NCI-H2196 treated with DMSO at 0.1 percent for 48 hours (cell line): ENCODE measurements around the gene IFNLR1.
A peak's percentile ranks its signal among the peaks of the same experiment; 100 is the strongest.
"Not testable (repeated sequence)": the region's sequence is repeated elsewhere in the genome, so short reads cannot be mapped to it uniquely, and the experiment has no call there.

Source experiments
- DNase-seq: peaks from one replicate; lab custom pipeline; 2025; ENCODE audit not compliant: unreplicated experiment; lab: John Stamatoyannopoulos, UW

The IFNLR1 gene

GRCh38 chr1:24186993-24187790 is at the start of gene IFNLR1:
TSS of gene IFNLR1 (minus strand) at chr1:24187289. CDS start at chr1:24187248, 41 bp downstream.
- peak; percentile 45 for DNase-seq

GRCh38 chr1:24235921-24236788 is 49.1 kb upstream of the IFNLR1 start:
- no peak for DNase-seq

- no peak for DNase-seq
Observed at GRCh38 chr1:24233684-24234600, 46.9 kb upstream of the IFNLR1 start.

GRCh38 chr1:24231701-24232100 is 44.6 kb upstream of the IFNLR1 start:
- no peak for DNase-seq

GRCh38 chr1:24228311-24228710 is 41.2 kb upstream of the IFNLR1 start:
- DNase-seq, result no peak

- no peak for DNase-seq
Observed at GRCh38 chr1:24226749-24227148, 39.7 kb upstream of the IFNLR1 start.

- DNase-seq, result no peak
Observed at GRCh38 chr1:24224761-24225160, 37.7 kb upstream of the IFNLR1 start.

- DNase-seq, result no peak
Observed at GRCh38 chr1:24224086-24224485, 37.0 kb upstream of the IFNLR1 start.

GRCh38 chr1:24222793-24223192 is 35.7 kb upstream of the IFNLR1 start:
- no peak for DNase-seq

- no peak for DNase-seq
Observed at GRCh38 chr1:24222008-24222605, 35.0 kb upstream of the IFNLR1 start.

GRCh38 chr1:24221246-24221645 is 34.2 kb upstream of the IFNLR1 start:
- no peak for DNase-seq

GRCh38 chr1:24216276-24217074 is 29.4 kb upstream of the IFNLR1 start:
- DNase-seq, result peak; percentile 53

- DNase-seq, result no peak
Observed at GRCh38 chr1:24215226-24215814, 28.2 kb upstream of the IFNLR1 start.

GRCh38 chr1:24212376-24212775 is 25.3 kb upstream of the IFNLR1 start:
- DNase-seq, result no peak

GRCh38 chr1:24210195-24210627 is 23.1 kb upstream of the IFNLR1 start:
- no peak for DNase-seq

- DNase-seq, result no peak
Observed at GRCh38 chr1:24209097-24209496, 22.0 kb upstream of the IFNLR1 start.

GRCh38 chr1:24207709-24208108 is 20.6 kb upstream of the IFNLR1 start:
- no peak for DNase-seq

- not testable (repeated sequence) for DNase-seq
Observed at GRCh38 chr1:24207395-24207687, 20.3 kb upstream of the IFNLR1 start.

GRCh38 chr1:24206516-24207394 is 19.7 kb upstream of the IFNLR1 start:
- DNase-seq, result no peak
